ENCODE data around the gene SLC35F3.

The SLC35F3 gene

DNA sequence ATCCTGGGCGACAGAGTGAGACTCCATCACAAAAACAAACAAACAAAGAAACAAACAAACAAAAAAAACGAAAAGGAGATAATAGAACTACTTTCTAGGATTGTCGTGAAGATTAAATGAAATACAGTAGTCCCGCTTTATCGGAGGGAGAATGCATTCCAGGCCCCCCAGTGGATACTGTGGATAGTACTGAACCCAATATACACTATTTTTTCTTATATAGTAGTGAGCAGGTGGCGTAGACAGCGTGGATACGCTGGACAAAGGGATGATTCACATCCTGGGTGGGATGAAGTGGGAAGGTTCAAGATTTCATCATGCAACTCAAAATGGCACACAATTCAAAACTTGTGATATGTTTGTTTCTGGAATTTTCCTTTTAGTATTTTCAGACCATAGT lies 8.0 kb downstream of the SLC35F3 start:
- no peak for DNase-seq (ENCODE audit: low spot score)

DNA sequence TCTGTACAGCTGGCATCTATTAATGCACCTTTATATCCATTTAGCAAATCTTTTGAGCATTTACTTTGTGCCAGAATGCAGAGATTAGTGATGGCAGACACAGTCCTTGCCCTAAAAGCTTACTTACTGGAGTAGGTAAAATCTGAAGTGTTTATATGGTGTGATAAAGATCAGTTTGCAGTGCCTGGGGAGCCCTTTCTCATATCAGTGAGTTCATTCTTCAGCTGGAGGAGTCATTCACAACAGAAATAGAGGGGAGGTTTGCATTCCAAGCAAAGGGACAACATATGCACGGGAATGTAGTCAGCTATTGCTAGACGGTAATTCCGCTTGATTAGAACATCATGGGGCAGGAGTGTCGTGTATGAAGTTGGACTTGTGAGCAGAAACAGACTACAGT lies 8.4 kb downstream of the SLC35F3 start:
- DNase-seq (ENCODE audit: low spot score): no peak

GRCh38 chr1:233916706-233917105 lies 12.2 kb downstream of the SLC35F3 start:
- DNase-seq (ENCODE audit: low spot score): no peak

- no peak for DNase-seq (ENCODE audit: low spot score)
Observed at GRCh38 chr1:233919786-233920185, 15.3 kb downstream of the SLC35F3 start.

DNA sequence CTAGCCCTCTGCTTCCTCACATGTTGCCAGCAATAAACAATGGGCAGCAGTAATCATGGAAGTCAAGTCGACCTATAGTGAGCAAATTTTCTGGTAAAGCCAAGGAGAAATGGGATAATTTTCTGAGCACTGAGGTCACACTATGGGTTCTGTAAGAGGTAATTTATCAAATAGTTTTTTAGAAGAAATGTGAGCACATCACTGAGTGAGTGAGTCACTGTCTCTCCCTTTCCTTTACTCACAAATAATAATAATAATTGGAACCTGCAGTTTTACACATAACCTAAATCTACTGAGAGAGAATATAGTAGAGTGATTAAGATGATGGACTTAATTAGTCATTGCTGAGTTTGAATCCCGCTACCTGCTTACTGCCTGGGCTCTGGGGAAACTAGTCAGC lies 23.6 kb downstream of the SLC35F3 start:
- DNase-seq (ENCODE audit: low spot score): no peak

DNA sequence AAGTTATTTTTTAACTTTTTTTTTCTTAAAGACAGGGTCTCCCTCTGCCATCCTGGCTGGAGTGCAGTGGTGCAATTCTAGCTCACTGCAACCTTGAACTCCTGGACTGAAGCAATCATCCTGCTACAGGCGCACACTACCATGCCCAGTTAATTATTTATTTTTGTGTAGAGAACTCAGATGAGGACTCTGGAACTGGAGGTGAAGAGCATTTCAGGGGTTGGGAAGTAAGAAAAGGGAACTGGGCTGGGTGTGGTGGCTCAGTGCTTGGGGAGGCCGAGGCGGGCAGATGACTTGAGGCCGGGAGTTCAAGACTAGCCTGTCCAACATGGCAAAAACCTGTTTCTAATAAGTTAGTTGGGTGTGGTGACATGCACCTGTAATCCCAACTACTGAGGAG lies 28.9 kb downstream of the SLC35F3 start:
- no peak for DNase-seq (ENCODE audit: low spot score)

DNA sequence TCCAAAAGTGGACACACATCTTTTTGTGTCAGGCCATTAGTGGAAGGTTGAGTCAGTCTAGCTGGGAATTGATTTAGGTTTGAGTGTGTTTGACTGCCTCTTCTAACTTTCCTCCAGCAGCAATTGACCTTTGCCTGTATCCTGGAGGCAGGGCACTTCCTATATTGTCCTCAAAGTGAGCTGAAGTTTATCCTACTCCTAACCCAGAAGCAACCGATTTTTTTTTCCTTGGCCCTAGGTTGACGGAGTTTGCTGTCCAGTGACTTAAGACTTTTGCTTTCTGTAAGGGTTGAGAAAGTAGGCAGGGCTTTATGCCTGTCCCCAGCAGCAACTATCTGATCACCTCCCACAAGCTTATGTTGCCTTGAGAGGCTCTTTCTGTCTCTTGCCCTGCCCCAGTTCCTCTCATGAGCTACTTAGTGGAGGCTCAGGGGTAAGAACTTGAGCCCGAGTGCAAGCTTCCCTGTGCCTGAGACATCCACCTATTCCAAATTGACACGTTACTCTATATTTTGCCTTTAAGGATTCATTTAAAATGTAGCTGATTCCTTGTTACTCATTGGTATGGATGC lies 30.9 kb downstream of the SLC35F3 start:
- DNase-seq (ENCODE audit: low spot score): no peak

GRCh38 chr1:233936422-233936821 lies 31.9 kb downstream of the SLC35F3 start:
- DNase-seq (ENCODE audit: low spot score): no peak

DNA sequence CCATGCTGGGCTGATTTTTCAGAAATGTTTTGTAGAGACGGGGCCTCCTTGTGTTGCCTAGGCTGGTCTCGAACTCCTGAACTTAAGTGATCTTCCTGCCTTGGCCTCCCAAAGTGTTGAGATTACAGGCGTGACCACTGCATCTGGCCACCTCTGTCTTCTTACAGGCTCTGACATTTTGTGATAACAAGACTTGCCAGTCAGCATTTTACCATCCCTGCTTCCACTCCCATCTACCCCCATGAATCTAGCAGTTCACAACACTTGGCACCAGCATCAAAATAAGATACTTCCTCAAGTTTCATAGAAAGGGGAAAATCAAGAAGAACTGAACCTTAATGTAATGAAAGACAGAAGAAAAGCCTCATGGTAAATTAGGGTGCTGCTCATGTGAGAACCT lies 32.4 kb downstream of the SLC35F3 start:
- no peak for DNase-seq (ENCODE audit: low spot score)

DNA sequence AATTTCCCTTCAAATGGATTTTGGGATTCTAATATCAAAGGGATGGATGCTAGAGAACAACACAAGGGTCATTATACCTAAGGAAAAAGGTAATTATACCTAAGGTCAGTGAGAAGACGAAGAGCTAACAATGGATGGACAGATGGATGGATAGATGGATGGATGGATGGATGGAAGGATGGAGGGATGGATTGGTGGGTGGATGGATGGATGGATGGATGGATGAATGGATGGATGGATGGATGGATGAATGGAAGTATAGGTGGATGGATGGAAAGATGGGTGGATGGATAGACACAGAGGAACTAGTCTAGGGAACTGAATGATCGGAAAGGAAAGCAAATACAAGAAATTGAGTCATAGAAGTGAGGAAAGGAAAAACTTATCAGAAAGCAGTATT lies 34.0 kb downstream of the SLC35F3 start:
- no peak for DNase-seq (ENCODE audit: low spot score)

DNA sequence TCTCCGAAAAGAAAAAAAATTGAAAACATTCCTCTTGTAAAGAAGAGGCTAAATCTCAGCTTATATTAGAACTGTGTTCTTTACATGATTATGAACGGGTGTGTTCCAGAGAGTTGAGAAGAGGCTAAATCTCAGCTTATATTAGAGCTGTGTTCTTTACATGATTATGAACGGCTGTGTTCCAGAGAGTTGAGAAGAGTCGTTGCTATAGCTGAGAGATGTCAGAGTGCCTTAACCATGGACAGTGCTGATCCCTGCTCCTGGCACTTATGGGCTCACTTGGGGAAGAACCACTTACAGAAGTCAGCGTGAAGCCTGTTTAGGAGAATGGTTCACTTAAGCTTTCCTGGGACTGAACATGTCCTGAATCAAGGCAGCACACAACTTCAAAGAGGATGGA lies 35.0 kb downstream of the SLC35F3 start:
- DNase-seq (ENCODE audit: low spot score): no peak

DNA sequence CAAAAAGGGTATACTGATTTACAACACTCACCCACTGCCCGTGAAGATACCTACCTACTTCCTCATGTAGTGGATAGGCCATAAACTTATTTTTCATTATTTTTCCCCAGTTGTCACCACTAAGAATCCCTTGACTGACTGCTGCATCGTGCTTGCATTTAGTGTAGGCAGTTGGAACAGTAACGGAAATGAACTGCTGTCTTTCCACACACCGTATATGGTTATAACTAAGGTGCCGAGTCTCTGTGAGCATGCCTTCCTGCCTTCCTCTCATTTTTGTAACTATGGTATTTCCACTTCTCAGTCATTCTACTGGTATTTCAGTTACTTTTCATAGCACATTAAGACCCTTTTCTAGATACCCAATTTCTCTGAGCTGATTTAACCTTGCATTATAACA lies 36.4 kb downstream of the SLC35F3 start:
- no peak for DNase-seq (ENCODE audit: low spot score)

GRCh38 chr1:233944601-233945000 lies 40.1 kb downstream of the SLC35F3 start:
- no peak for DNase-seq (ENCODE audit: low spot score)

DNA sequence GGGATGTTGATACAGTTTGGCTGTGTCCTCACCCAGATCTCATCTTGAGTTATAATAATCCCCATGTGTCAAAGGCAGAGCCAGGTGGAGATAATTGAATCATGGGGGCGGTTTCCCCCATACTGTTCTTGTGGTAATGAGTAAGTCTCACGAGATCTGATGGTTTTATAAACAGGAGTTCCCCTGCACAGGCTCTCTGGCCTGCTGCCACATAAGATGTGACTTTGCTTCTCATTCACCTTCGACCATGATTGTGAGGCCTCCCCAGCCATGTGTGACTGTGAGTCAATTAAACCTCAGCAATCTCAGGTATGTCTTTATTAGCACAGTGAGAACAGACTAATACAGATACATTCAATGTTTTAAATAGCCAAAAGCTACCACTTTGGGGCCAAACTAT lies 41.1 kb downstream of the SLC35F3 start:
- DNase-seq (ENCODE audit: low spot score): no peak

DNA sequence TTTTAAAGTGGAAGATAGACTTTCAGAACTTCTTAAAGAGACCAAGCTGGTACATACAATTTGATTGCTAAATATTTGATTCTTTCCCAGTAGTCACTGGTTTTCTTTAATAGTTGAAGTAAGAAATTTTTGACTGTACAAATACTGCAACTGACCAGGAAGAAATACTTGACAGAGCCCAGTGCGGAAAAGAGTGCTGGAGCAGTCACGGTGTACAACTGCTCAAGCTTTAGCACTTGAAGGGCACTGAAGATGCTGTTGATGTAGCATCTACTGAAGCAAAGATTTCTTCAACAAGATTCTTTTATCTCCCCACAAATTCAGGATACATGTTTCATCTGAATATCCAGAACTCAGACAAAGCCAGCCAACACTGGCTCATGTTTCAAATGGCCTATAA lies 41.5 kb downstream of the SLC35F3 start:
- no peak for DNase-seq (ENCODE audit: low spot score)

DNA sequence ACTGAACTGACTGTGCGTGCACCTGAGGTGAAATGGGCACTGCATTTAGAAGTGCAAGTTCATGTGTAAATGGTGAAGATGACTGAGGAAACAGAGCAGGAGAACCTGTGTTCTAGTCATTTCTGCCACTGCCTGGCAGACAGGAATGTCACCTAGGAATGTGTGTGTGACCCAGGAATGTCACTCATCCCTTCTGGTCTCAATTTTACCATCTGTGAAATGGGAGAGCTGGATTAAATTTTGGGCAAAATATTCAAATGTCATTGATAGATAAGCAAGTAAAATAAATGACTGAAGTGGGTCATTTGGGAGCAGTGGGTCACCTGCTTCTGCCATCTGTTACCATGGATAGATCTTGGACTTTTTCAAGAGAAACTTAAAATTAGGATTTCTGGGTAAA lies 42.2 kb downstream of the SLC35F3 start:
- no peak for DNase-seq (ENCODE audit: low spot score)

GRCh38 chr1:233951804-233952203 lies 47.3 kb downstream of the SLC35F3 start:
- no peak for DNase-seq (ENCODE audit: low spot score)

DNA sequence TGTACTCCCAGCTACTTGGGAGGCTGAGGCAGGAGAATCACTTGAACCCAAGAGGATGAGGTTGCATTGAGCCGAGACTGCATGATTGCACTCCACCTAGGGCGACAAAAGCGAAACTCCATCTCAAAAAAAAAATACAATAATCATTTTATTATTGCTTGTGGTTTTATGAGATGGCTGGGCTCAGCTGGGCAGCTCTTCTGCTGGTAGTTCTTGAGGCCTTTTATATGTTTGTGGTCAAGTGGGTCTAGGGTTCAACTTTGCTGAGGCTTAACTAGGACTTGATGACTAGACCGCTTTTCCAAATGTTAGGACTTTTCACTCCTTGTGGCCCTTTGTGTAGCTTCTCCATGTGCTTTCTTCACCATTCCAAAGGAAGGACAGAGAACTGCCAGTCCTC lies 53.2 kb downstream of the SLC35F3 start:
- DNase-seq (ENCODE audit: low spot score): no peak

DNA sequence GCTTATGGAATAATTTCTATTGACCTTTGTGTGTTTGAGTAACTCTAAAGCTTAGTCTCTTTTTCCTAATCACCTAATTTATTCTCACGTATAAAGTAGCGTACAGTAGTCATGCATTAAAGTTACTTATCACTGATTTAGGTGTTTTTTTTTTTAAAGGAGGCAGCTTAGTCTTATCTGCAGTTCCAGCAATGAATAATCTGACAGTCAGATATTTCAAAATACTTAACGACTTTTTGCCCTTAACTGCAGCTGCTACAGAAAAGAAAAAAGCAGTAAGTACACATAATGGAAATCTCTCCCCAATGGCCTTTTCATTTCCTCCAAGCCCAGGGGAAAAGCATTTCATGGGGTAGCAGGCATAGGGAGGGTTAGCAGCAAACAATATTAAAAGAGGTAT lies 54.6 kb downstream of the SLC35F3 start:
- DNase-seq (ENCODE audit: low spot score): no peak

DNA sequence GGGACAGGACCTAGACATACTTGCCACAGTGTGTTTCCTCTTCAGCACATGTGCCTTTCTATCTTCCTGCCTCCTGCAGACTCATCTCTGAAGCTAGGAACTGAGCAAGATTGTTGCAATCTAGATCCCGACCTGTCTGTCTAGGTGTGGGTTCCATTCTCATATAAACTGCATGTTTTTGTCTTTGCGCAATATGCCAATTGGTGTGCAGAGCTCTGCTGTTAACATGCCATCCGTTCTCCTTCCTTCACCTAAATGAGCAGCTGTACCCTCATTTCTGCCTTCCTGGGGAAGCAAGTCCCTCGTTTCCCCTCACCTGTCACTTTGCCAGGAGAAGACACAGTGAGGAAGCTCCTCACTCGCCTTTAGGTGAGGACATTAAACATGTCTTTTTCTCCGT lies 55.5 kb downstream of the SLC35F3 start:
- no peak for DNase-seq (ENCODE audit: low spot score)

DNA sequence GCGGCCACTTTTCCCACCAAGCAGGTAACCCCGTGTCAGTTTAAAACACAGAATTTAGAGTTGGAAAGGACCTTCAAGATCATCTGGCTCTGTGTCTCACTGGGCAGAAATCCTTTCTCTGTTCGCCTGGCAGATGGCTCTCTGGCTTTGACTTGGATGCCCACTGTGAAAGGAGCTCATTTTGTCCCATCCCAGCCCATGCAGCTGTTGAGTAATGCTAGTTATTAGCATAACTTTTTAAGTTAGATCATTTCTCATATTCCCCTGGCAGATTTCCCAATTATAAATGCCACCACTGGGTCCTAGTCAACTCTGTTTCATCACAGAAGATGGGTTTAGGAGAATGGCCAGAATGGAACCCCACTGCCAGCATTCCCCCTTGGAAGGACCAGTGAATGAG lies 55.9 kb downstream of the SLC35F3 start:
- no peak for DNase-seq (ENCODE audit: low spot score)

DNA sequence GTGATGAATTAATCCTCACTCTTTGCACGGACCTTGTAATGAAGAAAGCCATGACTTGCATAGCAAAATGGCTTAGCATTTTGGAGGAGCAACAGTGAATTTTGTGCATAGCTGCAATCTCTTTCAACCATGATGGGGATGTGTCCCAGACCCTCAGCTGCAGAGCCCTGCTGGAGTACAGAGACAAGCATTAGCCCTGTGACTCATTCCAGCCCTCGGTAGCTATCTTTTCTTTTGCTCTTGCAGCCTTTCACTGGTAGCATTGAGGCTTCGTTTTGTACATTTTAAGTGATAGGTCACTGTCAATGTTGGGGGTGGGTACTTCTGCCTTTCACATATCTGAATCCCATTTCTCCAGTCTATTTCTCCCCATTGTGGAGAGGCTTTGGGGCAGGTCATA lies 58.4 kb downstream of the SLC35F3 start:
- no peak for DNase-seq (ENCODE audit: low spot score)

- DNase-seq (ENCODE audit: low spot score): no peak
Observed at GRCh38 chr1:233965856-233966255, 61.4 kb downstream of the SLC35F3 start.

DNA sequence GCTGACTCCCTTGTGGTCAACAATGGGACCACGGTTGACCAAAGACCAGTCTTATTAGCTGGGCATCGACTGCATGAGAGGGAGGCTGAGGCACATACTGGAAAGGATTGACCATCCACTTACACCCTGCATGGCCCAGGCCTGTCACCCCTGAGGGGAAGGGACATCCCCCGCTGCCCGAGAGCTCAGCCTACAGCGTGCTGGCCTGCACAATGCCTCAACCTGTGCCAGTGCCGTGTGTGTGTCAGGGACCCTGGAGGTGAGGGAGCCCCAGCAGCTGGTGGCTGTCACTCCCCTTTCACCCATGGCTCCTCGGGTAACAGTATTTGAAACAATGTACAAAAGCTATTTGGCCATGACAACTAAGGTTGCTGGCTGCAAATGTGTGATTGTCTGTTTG lies 67.3 kb downstream of the SLC35F3 start:
- DNase-seq (ENCODE audit: low spot score): no peak

DNA sequence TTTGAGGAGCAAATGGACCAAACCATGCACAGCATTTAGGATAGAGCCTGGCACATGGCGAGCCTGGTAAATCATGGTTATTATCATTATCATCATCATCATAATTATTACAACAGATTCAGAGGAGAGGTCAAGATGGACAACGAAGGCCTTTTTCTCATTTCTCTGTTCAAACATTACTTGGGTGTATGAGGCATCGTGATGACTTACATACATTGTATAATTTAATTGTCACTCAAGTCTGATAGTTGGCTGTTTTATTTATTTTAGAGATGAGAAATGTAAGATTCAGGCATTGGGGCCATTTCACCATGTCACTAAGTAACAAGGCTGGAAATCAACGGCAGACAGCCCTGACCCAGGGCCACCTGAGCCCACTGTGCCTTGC lies 68.1 kb downstream of the SLC35F3 start:
- no peak for DNase-seq (ENCODE audit: low spot score)
